BLaER1 treated with 17β-estradiol and CSF1 and Interleukin-3, amounts not matched to agents 10 nM and 100 nM (cell line): Measurements from ENCODE around the gene GALNT3.

Experiments used
- H3K27ac ChIP-seq, 11 experiments: shearing (Covaris generic); formaldehyde crosslinking; 2 replicates each; pipeline ENCODE4 v1.8.1; 2022
- H3K27me3 ChIP-seq, 11 experiments: shearing (Covaris generic); formaldehyde crosslinking; 2 replicates each; pipeline ENCODE4 v1.8.1; 2022
- H3K36me3 ChIP-seq, 11 experiments: shearing (Covaris generic); formaldehyde crosslinking; 2 replicates each; pipeline ENCODE4 v1.8.1; 2022
- H3K4me1 ChIP-seq, 10 experiments: shearing (Covaris generic); formaldehyde crosslinking; 2 replicates each; pipeline ENCODE4 v1.8.1; 2022
- H3K4me2 ChIP-seq, 11 experiments: shearing (Covaris generic); formaldehyde crosslinking; 2 replicates each; pipeline ENCODE4 v1.8.1; 2022
- H3K4me3 ChIP-seq, 10 experiments: shearing (Covaris generic); formaldehyde crosslinking; 2 replicates each; pipeline ENCODE4 v1.8.1; 2022
- H3K9ac ChIP-seq, 11 experiments: shearing (Covaris generic); formaldehyde crosslinking; 2 replicates each; pipeline ENCODE4 v1.8.1; 2022
- H3K9me3 ChIP-seq, 11 experiments: shearing (Covaris generic); formaldehyde crosslinking; replicated peaks in 1 of 11; 2 replicates each; pipeline ENCODE4 v1.8.1; 2022
- H4K20me1 ChIP-seq, 11 experiments: shearing (Covaris generic); formaldehyde crosslinking; 2 replicates each; pipeline ENCODE4 v1.8.1; 2022
- Cebpa-rat ChIP-seq, 11 experiments: shearing (Covaris generic); IDR thresholded peaks; 2 replicates each; pipeline ENCODE4 v1.8.1; 2022

The GALNT3 gene

GRCh38 chr2:165700531-165700930 is 93.5 kb downstream of the GALNT3 start:
- 0 out of 22 replicates have a peak overlapping the region, but pooled peaks of 1 of the 11 experiments have one; percentile 25 for H3K9ac ChIP-seq
- no peaks in the 10 kb centered on the region for H3K36me3 ChIP-seq
- no peaks in the 10 kb centered on the region for H4K20me1 ChIP-seq
- no peak overlapping the region for H3K4me3 ChIP-seq
- H3K4me1 ChIP-seq = peaks cover 11 to 22% (median 14%) of the 10 kb centered on the region in 10 experiments
- H3K4me2 ChIP-seq = peak overlapping the region; percentile 45 to 74 (median 65)
- no peaks in the 10 kb centered on the region for H3K27me3 ChIP-seq
- H3K27ac ChIP-seq = peak overlapping the region in 4 of 11 experiments; percentile 0 to 33 (median 6); a peak in 4 of 22 replicates
- H3K9me3 ChIP-seq = no peaks in the 10 kb centered on the region
- no peak for TF ChIP-seq Cebpa-rat (IDR thresholded peaks at IDR 0.05)

DNA sequence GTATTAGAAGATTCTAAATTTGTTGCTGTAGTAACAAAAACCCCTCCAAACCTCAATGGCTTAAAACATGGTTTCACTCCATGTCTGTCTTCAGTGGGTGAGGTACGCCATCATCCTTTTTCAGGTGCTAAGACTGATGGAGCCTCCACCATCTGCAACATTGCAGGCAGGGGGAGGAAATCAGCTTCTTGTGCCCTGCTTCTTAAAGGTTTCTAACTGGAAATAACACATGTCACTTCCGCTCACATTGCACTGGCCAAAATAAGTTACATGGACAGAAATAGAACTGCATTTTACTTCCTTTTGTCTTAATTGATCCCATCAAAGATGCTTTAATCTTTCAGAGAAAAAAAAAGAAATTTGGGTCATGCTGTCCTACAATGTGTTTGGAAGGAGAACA is 94.1 kb downstream of the GALNT3 start:
- Histone ChIP-seq H3K27me3 (no peaks in the 10 kb centered on the region), H3K4me2 (peak overlapping the region; percentile 45 to 74 (median 65)), H3K9ac (no peak overlapping the region), H3K4me3 (no peak overlapping the region), H3K4me1 (peaks cover 11 to 22% (median 14%) of the 10 kb centered on the region in 10 experiments), H3K9me3 (no peaks in the 10 kb centered on the region), H3K27ac (peak overlapping the region in 4 of 11 experiments; percentile 0 to 33 (median 6); a peak in 2 of 22 replicates), H3K36me3 (no peaks in the 10 kb centered on the region), H4K20me1 (no peaks in the 10 kb centered on the region)
- TF ChIP-seq Cebpa-rat (IDR thresholded peaks at IDR 0.05) = no peak

GRCh38 chr2:165698444-165698884 is 95.6 kb downstream of the GALNT3 start:
- H3K9me3 ChIP-seq = no peaks in the 10 kb centered on the region; a peak in 1 of 22 replicates
- no peak overlapping the region for H3K9ac ChIP-seq
- no peak overlapping the region for H3K27ac ChIP-seq
- no peaks in the 10 kb centered on the region for H3K36me3 ChIP-seq
- no peaks in the 10 kb centered on the region for H4K20me1 ChIP-seq
- H3K4me1 ChIP-seq = peaks cover 11 to 22% (median 14%) of the 10 kb centered on the region in 10 experiments
- no peak overlapping the region for H3K4me3 ChIP-seq
- no peaks in the 10 kb centered on the region for H3K27me3 ChIP-seq
- no peak for TF ChIP-seq Cebpa-rat (IDR thresholded peaks at IDR 0.05)
- no peak overlapping the region for H3K4me2 ChIP-seq

DNA sequence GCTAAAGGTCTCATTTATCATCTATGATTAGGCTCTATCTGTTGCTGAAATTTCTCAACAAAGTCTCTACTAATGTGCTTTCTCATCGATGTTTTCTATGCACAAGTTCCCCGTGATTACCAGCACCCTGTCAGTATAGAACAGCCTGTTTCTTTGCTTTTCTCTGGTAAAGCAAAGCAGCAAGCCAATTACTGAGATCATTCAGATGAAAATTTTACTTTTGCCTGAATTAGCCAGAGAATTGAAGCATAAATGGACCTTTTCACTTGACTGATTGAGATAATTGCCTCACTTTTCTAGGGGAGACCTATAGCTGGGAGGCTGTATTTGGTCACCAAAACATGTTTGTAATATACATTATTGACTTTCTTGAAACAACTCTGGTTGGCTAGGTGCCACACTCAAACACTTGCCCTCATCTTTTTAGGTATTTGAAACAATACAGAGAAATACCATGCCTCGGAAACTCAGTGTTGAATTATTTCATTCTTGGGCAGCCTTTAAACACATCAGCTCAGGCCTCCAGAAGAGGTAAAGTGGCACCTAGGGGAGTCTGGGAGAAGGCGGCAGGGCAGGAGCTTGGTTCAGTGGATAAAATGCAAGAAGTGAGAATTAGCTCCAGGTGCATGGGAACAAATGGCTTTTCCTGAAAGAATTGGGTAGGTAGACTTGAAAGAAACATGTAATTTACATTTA is 96.2 kb downstream of the GALNT3 start:
- H3K27ac ChIP-seq = no peak overlapping the region
- H3K36me3 ChIP-seq = no peaks in the 10 kb centered on the region
- H3K9me3 ChIP-seq = no peaks in the 10 kb centered on the region; a peak in 1 of 22 replicates
- H4K20me1 ChIP-seq = no peaks in the 10 kb centered on the region
- H3K9ac ChIP-seq = no peak overlapping the region
- TF ChIP-seq Cebpa-rat (IDR thresholded peaks at IDR 0.05) = no peak
- no peaks in the 10 kb centered on the region for H3K27me3 ChIP-seq
- H3K4me1 ChIP-seq = peaks cover 11 to 22% (median 14%) of the 10 kb centered on the region in 10 experiments
- no peak overlapping the region for H3K4me2 ChIP-seq
- no peak overlapping the region for H3K4me3 ChIP-seq
